Liver (tissue), 9 donors: ENCODE measurements around the gene MYO16. TPM values are rescaled to one million over a fixed set of nuclear protein-coding genes. Genes with fewer than 3 reads are reported as not detected.

Source experiments
- DNase-seq: peaks from one replicate; pipeline ENCODE4 v3.0.0-alpha.2; 2017; ENCODE audit warnings: low spot score
- H3K27ac ChIP-seq, 2 donors: one replicate each; pipeline ENCODE4 v1.7.0; 2013; ENCODE audit warnings: inconsistent platforms in 2 of 2, low read length in 2 of 2, control low read depth in 1 of 2, low read depth in 1 of 2, mild to moderate bottlenecking in 1 of 2
- H3K27me3 ChIP-seq, 4 donors: one replicate each; pipeline versions ENCODE4 v1.6.1 to v1.7.0; 2013; ENCODE audit warnings: low read length in 3 of 4, inconsistent platforms in 1 of 4, mild to moderate bottlenecking in 1 of 4, moderate library complexity in 1 of 4; ENCODE audit not compliant: control insufficient read depth in 4 of 4, insufficient read depth in 4 of 4
- H3K36me3 ChIP-seq, 4 donors: one replicate each; pipeline versions ENCODE4 v1.6.1 to v1.7.0; 2013; ENCODE audit warnings: low read length in 3 of 4, mild to moderate bottlenecking in 3 of 4, low read depth in 1 of 4, moderate library complexity in 1 of 4; ENCODE audit not compliant: control insufficient read depth in 4 of 4, insufficient read depth in 3 of 4
- H3K4me1 ChIP-seq, 4 donors: one replicate each; pipeline versions ENCODE4 v1.6.1 to v1.7.0; 2013; ENCODE audit warnings: low read length in 3 of 4, mild to moderate bottlenecking in 3 of 4, moderate library complexity in 1 of 4; ENCODE audit not compliant: control insufficient read depth in 4 of 4, insufficient read depth in 4 of 4
- H3K4me3 ChIP-seq, 3 donors: one replicate each; pipeline versions ENCODE4 v1.6.1 to v1.7.0; 2013; ENCODE audit warnings: low read length in 3 of 3, control low read depth in 1 of 3, low read depth in 1 of 3, mild to moderate bottlenecking in 1 of 3
- H3K9ac ChIP-seq, 2 donors: one replicate each; pipeline ENCODE4 v1.7.0; 2013; ENCODE audit warnings: low read length in 2 of 2, mild to moderate bottlenecking in 2 of 2, moderate library complexity in 2 of 2, control low read depth in 1 of 2, low read depth in 1 of 2
- H3K9me3 ChIP-seq, 4 donors: one replicate each; pipeline versions ENCODE4 v1.6.1 to v1.7.0; 2013; ENCODE audit warnings: low read length in 3 of 4; ENCODE audit not compliant: control insufficient read depth in 4 of 4
- EGR1 ChIP-seq, 2 donors: IDR thresholded peaks; 2 replicates each; pipeline ENCODE4 v1.6.1; 2016 to 2018; ENCODE audit warnings: antibody characterized with exemption in 2 of 2, low read depth in 2 of 2
- FOXA1 ChIP-seq: IDR thresholded peaks from 2 replicates; pipeline ENCODE4 v1.6.1; 2016; ENCODE audit warnings: antibody characterized with exemption
- FOXA2 ChIP-seq: IDR thresholded peaks from 2 replicates; pipeline ENCODE4 v1.6.1; 2016; ENCODE audit warnings: antibody characterized with exemption
- GABPA ChIP-seq, 2 donors: IDR thresholded peaks in 1 of 2; conservative IDR thresholded peaks in 1 of 2; 2 replicates each; pipeline ENCODE4 v1.6.1; 2016; ENCODE audit warnings: antibody characterized with exemption in 2 of 2, mild to moderate bottlenecking in 1 of 2, moderate library complexity in 1 of 2
- HNF4A ChIP-seq, 2 donors: conservative IDR thresholded peaks; 2 replicates each; pipeline ENCODE4 v1.6.1; 2016; ENCODE audit warnings: antibody characterized with exemption in 2 of 2, mild to moderate bottlenecking in 2 of 2
- HNF4G ChIP-seq: IDR thresholded peaks from 2 replicates; pipeline ENCODE4 v1.6.1; 2016; ENCODE audit warnings: antibody characterized with exemption
- JUND ChIP-seq, 2 donors: IDR thresholded peaks; 2 replicates each; pipeline ENCODE4 v1.6.1; 2016; ENCODE audit warnings: antibody characterized with exemption in 2 of 2
- NR2F2 ChIP-seq: IDR thresholded peaks from 2 replicates; pipeline ENCODE4 v1.6.1; 2016; ENCODE audit warnings: antibody characterized with exemption
- RAD21 ChIP-seq, 2 donors: IDR thresholded peaks; 2 replicates each; pipeline ENCODE4 v1.6.1; 2016; ENCODE audit warnings: antibody characterized with exemption in 2 of 2, mild to moderate bottlenecking in 2 of 2
- RXRA ChIP-seq, 2 donors: IDR thresholded peaks; 2 replicates each; pipeline ENCODE4 v1.6.1; 2017 to 2018; ENCODE audit warnings: antibody characterized with exemption in 2 of 2, mild to moderate bottlenecking in 1 of 2
- SP1 ChIP-seq: IDR thresholded peaks from 2 replicates; pipeline ENCODE4 v1.6.1; 2018; ENCODE audit warnings: antibody characterized with exemption, mild to moderate bottlenecking
- TAF1 ChIP-seq: conservative IDR thresholded peaks from 2 replicates; pipeline ENCODE4 v1.6.1; 2016; ENCODE audit warnings: antibody characterized with exemption, mild to moderate bottlenecking
- YY1 ChIP-seq: IDR thresholded peaks from 2 replicates; pipeline ENCODE4 v1.6.1; 2016; ENCODE audit warnings: antibody characterized with exemption, mild to moderate bottlenecking
- WGBS: extraction: QIAGEN DNeasy Blood & Tissue Kit; methylation state at CpG from one replicate; pipeline ENCODE4 v1.1.7; 2013; 5-methylcytosine and 5-hydroxymethylcytosine counted together
- polyA plus RNA-seq, 2 donors: library from polyadenylated mRNA; stranded (reverse) in 1 of 2; unstranded in 1 of 2; fragments of 200-250 nt in 1 of 2; fragments of >200 nt in 1 of 2; fragmentation: Nextera tagmentation in 1 of 2; extraction: Ambion mirVana in 1 of 2; gene quantifications; one replicate each; pipeline versions ENCODE4 v1.2.1 to v1.2.3, GENCODE V29; 2013 to 2015
- total RNA-seq, 2 donors: library from RNA; depleted of rRNA; stranded (reverse); fragments of >200 nt; gene quantifications; one replicate each; pipeline ENCODE4 v1.2.3, GENCODE V29; 2014
- TF ChIP-seq, protein P1 (sequence below): IDR thresholded peaks from 2 replicates; pipeline ENCODE4 v1.6.1; 2016; ENCODE audit warnings: antibody characterized with exemption
- TF ChIP-seq, protein P2 (sequence below): IDR thresholded peaks from 2 replicates; pipeline ENCODE4 v1.6.1; 2016; ENCODE audit warnings: antibody characterized with exemption
- TF ChIP-seq, protein P3 (sequence below): fragments of 150-350 bp; IDR thresholded peaks from 2 replicates; pipeline ENCODE4 v1.5.1; 2017; ENCODE audit warnings: improper control_type of control experiment, low read depth, low read length; ENCODE audit not compliant: missing input control
- TF ChIP-seq, protein P4 (sequence below): IDR thresholded peaks from 2 replicates; pipeline ENCODE4 v1.6.1; 2016; ENCODE audit warnings: antibody characterized with exemption, mild to moderate bottlenecking
- TF ChIP-seq, protein P5 (sequence below): IDR thresholded peaks from 2 replicates; pipeline ENCODE4 v1.6.1; 2016; ENCODE audit warnings: antibody characterized with exemption
- donor health status: healthy.
- donor health status: healthy.
- donor health status: healthy.
- donor health status: healthy.
- donor health status: healthy.

MYO16 gene
- total and polyA plus RNA-seq, 4 donors = 0.37 to 1.1 (median 0.68) TPM

DNA sequence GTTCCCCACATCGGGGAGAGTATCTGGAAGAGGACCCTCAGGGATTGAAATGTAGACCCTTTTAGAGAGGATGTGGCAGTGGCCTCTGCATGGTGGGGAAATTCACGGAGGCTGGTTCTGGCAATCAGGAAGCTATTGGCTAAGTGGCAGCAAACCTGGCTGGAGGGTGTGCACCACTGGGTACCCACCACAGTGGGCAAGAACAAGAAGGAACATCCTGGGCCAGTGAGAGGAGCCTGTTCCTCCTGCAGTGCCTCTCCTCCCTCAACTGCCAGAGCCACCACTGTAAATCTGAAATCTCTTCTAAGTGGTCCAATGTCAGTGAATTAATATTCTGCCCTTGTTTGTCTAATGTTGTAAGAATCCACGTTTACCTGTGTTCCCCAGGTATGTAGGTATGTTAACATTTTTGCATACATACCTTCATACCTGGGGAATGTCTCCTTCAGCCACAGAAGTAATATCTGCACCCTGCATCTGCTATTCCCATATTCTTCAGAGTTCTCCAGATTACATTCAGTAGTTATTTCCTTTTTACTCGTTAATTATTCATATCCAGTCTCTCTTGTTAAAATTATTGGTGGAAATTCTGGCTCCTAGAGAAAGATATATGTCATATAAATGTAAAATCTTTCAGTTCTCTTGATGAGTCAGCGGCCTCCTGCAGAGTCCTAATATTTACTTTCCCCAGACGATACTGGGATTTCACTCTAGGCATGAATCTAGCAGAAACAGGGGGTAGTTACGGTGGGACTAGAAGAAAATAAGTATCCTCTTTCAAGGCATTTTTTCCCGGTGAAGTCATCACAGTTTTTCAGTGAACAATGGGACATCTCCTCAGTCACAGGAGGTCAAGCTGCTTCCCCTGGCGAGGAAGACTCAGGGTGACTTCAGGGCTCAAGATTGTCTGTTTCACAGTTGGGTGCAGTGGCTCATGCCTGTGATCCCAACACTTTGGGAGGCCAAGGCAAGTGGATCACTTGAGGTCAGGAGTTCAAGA, 148.3 kb downstream of the MYO16 start:
- H3K9ac ChIP-seq = no peak overlapping the region
- DNase-seq = no peak
- no peak overlapping the region for H3K4me3 ChIP-seq
- peaks cover 0 to 2% (median 0%) of the 10 kb centered on the region in 4 donors for H3K27me3 ChIP-seq
- H3K4me1 ChIP-seq = no peaks in the 10 kb centered on the region
- no peak overlapping the region for H3K27ac ChIP-seq
- no peaks in the 10 kb centered on the region for H3K36me3 ChIP-seq
- 40% methylated on average over 9 of the region's 9 CpGs for WGBS
- H3K9me3 ChIP-seq = no peaks in the 10 kb centered on the region
- TF ChIP-seq, protein P1, sequence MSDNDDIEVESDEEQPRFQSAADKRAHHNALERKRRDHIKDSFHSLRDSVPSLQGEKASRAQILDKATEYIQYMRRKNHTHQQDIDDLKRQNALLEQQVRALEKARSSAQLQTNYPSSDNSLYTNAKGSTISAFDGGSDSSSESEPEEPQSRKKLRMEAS = no peak
- no peak for TF ChIP-seq HNF4A (conservative IDR thresholded peaks at IDR 0.05)
- TF ChIP-seq, protein P2, sequence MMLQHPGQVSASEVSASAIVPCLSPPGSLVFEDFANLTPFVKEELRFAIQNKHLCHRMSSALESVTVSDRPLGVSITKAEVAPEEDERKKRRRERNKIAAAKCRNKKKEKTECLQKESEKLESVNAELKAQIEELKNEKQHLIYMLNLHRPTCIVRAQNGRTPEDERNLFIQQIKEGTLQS = no peak
- no peak for TF ChIP-seq GABPA (IDR thresholded peaks at IDR 0.05 in 1 of 2, conservative IDR thresholded peaks at IDR 0.05 in 1 of 2)
- TF ChIP-seq FOXA1 = no peak
- no peak for TF ChIP-seq FOXA2
- TF ChIP-seq, protein P3, sequence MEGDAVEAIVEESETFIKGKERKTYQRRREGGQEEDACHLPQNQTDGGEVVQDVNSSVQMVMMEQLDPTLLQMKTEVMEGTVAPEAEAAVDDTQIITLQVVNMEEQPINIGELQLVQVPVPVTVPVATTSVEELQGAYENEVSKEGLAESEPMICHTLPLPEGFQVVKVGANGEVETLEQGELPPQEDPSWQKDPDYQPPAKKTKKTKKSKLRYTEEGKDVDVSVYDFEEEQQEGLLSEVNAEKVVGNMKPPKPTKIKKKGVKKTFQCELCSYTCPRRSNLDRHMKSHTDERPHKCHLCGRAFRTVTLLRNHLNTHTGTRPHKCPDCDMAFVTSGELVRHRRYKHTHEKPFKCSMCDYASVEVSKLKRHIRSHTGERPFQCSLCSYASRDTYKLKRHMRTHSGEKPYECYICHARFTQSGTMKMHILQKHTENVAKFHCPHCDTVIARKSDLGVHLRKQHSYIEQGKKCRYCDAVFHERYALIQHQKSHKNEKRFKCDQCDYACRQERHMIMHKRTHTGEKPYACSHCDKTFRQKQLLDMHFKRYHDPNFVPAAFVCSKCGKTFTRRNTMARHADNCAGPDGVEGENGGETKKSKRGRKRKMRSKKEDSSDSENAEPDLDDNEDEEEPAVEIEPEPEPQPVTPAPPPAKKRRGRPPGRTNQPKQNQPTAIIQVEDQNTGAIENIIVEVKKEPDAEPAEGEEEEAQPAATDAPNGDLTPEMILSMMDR = no peak
- no peak for TF ChIP-seq TAF1
- TF ChIP-seq, protein P4, sequence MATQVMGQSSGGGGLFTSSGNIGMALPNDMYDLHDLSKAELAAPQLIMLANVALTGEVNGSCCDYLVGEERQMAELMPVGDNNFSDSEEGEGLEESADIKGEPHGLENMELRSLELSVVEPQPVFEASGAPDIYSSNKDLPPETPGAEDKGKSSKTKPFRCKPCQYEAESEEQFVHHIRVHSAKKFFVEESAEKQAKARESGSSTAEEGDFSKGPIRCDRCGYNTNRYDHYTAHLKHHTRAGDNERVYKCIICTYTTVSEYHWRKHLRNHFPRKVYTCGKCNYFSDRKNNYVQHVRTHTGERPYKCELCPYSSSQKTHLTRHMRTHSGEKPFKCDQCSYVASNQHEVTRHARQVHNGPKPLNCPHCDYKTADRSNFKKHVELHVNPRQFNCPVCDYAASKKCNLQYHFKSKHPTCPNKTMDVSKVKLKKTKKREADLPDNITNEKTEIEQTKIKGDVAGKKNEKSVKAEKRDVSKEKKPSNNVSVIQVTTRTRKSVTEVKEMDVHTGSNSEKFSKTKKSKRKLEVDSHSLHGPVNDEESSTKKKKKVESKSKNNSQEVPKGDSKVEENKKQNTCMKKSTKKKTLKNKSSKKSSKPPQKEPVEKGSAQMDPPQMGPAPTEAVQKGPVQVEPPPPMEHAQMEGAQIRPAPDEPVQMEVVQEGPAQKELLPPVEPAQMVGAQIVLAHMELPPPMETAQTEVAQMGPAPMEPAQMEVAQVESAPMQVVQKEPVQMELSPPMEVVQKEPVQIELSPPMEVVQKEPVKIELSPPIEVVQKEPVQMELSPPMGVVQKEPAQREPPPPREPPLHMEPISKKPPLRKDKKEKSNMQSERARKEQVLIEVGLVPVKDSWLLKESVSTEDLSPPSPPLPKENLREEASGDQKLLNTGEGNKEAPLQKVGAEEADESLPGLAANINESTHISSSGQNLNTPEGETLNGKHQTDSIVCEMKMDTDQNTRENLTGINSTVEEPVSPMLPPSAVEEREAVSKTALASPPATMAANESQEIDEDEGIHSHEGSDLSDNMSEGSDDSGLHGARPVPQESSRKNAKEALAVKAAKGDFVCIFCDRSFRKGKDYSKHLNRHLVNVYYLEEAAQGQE = no peak
- no peak for TF ChIP-seq SP1
- no peak for TF ChIP-seq EGR1 (IDR thresholded peaks at IDR 0.05; ENCODE audit: low read depth in 2 of 2)
- TF ChIP-seq, protein P5, sequence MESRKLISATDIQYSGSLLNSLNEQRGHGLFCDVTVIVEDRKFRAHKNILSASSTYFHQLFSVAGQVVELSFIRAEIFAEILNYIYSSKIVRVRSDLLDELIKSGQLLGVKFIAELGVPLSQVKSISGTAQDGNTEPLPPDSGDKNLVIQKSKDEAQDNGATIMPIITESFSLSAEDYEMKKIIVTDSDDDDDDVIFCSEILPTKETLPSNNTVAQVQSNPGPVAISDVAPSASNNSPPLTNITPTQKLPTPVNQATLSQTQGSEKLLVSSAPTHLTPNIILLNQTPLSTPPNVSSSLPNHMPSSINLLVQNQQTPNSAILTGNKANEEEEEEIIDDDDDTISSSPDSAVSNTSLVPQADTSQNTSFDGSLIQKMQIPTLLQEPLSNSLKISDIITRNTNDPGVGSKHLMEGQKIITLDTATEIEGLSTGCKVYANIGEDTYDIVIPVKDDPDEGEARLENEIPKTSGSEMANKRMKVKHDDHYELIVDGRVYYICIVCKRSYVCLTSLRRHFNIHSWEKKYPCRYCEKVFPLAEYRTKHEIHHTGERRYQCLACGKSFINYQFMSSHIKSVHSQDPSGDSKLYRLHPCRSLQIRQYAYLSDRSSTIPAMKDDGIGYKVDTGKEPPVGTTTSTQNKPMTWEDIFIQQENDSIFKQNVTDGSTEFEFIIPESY = no peak
- no peak for TF ChIP-seq RAD21 (IDR thresholded peaks at IDR 0.05)
- TF ChIP-seq JUND (IDR thresholded peaks at IDR 0.05) = no peak
- no peak for TF ChIP-seq HNF4G
- no peak for TF ChIP-seq NR2F2
- TF ChIP-seq RXRA (IDR thresholded peaks at IDR 0.05) = no peak
- TF ChIP-seq YY1 = no peak
